ENCODE data around the gene DBT.

- TF ChIP-seq CTCF (IDR thresholded peaks at IDR 0.05) = no peak
- TF ChIP-seq POLR2A (IDR thresholded peaks at IDR 0.05) = no peak
Observed at GRCh38 chr1:100164702-100165101, 84.9 kb downstream of the DBT start.
